ENCODE measurements around the gene NOL7. TPM values are rescaled to one million over a fixed set of nuclear protein-coding genes. Genes with fewer than 3 reads are reported as not detected.

NOL7 gene
- total and polyA plus RNA-seq, 2 of the 4 experiments (the other 2 are of a cell fraction): 21.3 to 34.5 TPM

- Histone ChIP-seq H3K36me3 (ENCODE audit: control insufficient read depth, insufficient read depth, low read length) (peaks cover 17% of the 10 kb centered on the region), H3K56ac (ENCODE audit: extremely low read depth, insufficient read depth, low read length) (no peak overlapping the region), H2BK5ac (ENCODE audit: low read depth, low read length, poor library complexity, severe bottlenecking) (no peak overlapping the region), H3K9me3 (ENCODE audit: control insufficient read depth, insufficient read depth, low read length) (no peaks in the 10 kb centered on the region), H3K4me1 (ENCODE audit: control insufficient read depth, insufficient read depth, low read length) (no peaks in the 10 kb centered on the region), H4K8ac (ENCODE audit: low read depth in 2 of 2, low read length in 2 of 2) (no peak overlapping the region), H4K20me1 (ENCODE audit: insufficient read depth, low read length) (no peaks in the 10 kb centered on the region), H3K4me2 (ENCODE audit: low read depth, low read length) (no peak overlapping the region), H2AK9ac (replicated peaks; ENCODE audit: low read depth, low read length, poor library complexity) (no peak overlapping the region), H3K27me3 (ENCODE audit: control insufficient read depth, insufficient read depth, low read length) (no peaks in the 10 kb centered on the region), H2AFZ (replicated peaks; ENCODE audit: low read length, poor library complexity) (no peak overlapping the region), H2AK5ac (ENCODE audit: low read depth, low read length) (no peak overlapping the region), H3K79me1 (ENCODE audit: low read depth in 1 of 2, low read length in 2 of 2) (peaks cover 0 to 3% of the 10 kb centered on the region in 2 experiments; a peak in 2 of 4 replicates), H4K5ac (ENCODE audit: low read depth, low read length) (no peak overlapping the region), H3K4ac (ENCODE audit: low read depth, low read length) (no peak overlapping the region), H3K23ac (ENCODE audit: low read depth, low read length) (no peak overlapping the region), H4K91ac (ENCODE audit: insufficient read depth, low read depth, low read length) (no peak overlapping the region), H2BK120ac (ENCODE audit: low read depth, low read length) (no peak overlapping the region), H3K4me3 (ENCODE audit: insufficient read depth, low read depth, low read length) (no peak overlapping the region), H3K27ac (ENCODE audit: insufficient read depth, low read length) (no peak overlapping the region), H3K14ac (replicated peaks; ENCODE audit: low read depth, low read length) (no peak overlapping the region), H3K18ac (ENCODE audit: low read depth, low read length) (no peak overlapping the region), H3K9ac (ENCODE audit: low read depth, low read length) (no peak overlapping the region), H3K9me1 (ENCODE audit: insufficient read depth, low read length) (no peaks in the 10 kb centered on the region), H2BK15ac (ENCODE audit: low read depth, low read length) (no peak overlapping the region), H2BK20ac (ENCODE audit: low read depth, low read length) (no peak overlapping the region)
- in situ Hi-C loops (cut with MboI; ENCODE audit: low sequenced_read_pairs) (no loop called here), dilution Hi-C loops (cut with HindIII; ENCODE audit: low sequenced_read_pairs, unreplicated experiment) (no loop called here), intact Hi-C loops (cut with micrococcal nuclease) (no loop called here)
- ChIA-PET POLR2A (ENCODE audit: unreplicated experiment) (no interaction called here), CTCF (interaction anchor here (0.7 kb wide), 1 partner anchor 62 kb away, joined by 3 read pairs; no protein-coding TSS in a partner anchor)
- TF ChIP-seq MAFK (IDR thresholded peaks at IDR 0.05; ENCODE audit: low read depth, low read length) (no peak), RAD21 (IDR thresholded peaks at IDR 0.05; ENCODE audit: low read length) (no peak), MXI1 (IDR thresholded peaks at IDR 0.05; ENCODE audit: borderline replicate concordance, low read depth, low read length) (no peak), MAZ (IDR thresholded peaks at IDR 0.05; ENCODE audit: borderline replicate concordance, low read depth, low read length) (no peak), CEBPB (IDR thresholded peaks at IDR 0.05; ENCODE audit: low read depth, low read length) (no peak), BHLHE40 (IDR thresholded peaks at IDR 0.05; ENCODE audit: low read depth, low read length) (no peak)
- ATAC-seq (ENCODE audit: low read depth) (no peak), DNase-seq (no peak)
- no CpG with 5 or more reads among the region's 4 CpGs for WGBS, 2 experiments (ENCODE audit: extremely low coverage in 2 of 2, insufficient read length in 1 of 2)
- BruUV-seq (replicated peaks): no TSS peak
Measured at GRCh38 chr6:13635948-13636658, 21.0 kb downstream of the NOL7 start.

All from IMR-90 (cell line).